ENCODE data around the gene KRT82.

GRCh38 chr12:52454411-52455201, 48.5 kb upstream of the KRT82 start:
- TF ChIP-seq EZH2 (IDR thresholded peaks at IDR 0.05; ENCODE audit: low read depth, unreplicated experiment) (no peak), CTCF (conservative IDR thresholded peaks at IDR 0.05; ENCODE audit: low read depth in 2 of 2) (no peak), REST (IDR thresholded peaks at IDR 0.05; ENCODE audit: unreplicated experiment) (no peak), POLR2AphosphoS5 (IDR thresholded peaks at IDR 0.05; ENCODE audit: low read depth) (no peak), JUNB (IDR thresholded peaks at IDR 0.05; ENCODE audit: unreplicated experiment) (no peak), CREB1 (CRISPR knock-in tag; IDR thresholded peaks at IDR 0.05; ENCODE audit: low read depth) (no peak), ETS1 (IDR thresholded peaks at IDR 0.05) (no peak), EZH2phosphoT487 (IDR thresholded peaks at IDR 0.05; ENCODE audit: unreplicated experiment) (no peak)
